ENCODE measurements around the gene SUPT5H. TPM values are rescaled to one million over a fixed set of nuclear protein-coding genes. Genes with fewer than 3 reads are reported as not detected.

Gene SUPT5H
- total RNA-seq (2021; fragmentation: NEBNext Ultra II Directional; extraction: Animal tissue kit (Norgen Biotek cat#: 25700)) (111 and 118 TPM in 2 replicates), polyA plus RNA-seq (2011; rRNA removed) (77.8 and 110 TPM in 2 replicates), polyA minus RNA-seq (2011; rRNA and poly(A)+ RNA removed) (54.8 and 86.8 TPM in 2 replicates)
- 88.9 TPM for polyA plus RNA-seq (2011; cell fraction: cytosol; rRNA removed)
- polyA plus RNA-seq (2011; cell fraction: nucleus; rRNA removed), result 202 TPM
- 110 to 145 TPM (median 140 TPM) in 4 replicates for polyA plus RNA-seq (2012, experiment 1 of 2)
- polyA plus RNA-seq (2012, experiment 2 of 2), result 111 TPM
- 86.7 TPM for polyA plus RNA-seq (2013, experiment 1 of 2)
- 76.3 TPM for polyA plus RNA-seq (2013, experiment 2 of 2)
- 45.4 TPM for polyA minus RNA-seq (2011; cell fraction: cytosol; rRNA and poly(A)+ RNA removed)
- polyA minus RNA-seq (2011; cell fraction: nucleus; rRNA and poly(A)+ RNA removed), result 57.4 TPM
- long read RNA-seq, experiment 1, partial matches to known transcripts, result 51 of 61 reads
- long read RNA-seq, experiment 1, other reads (novel, unspliced or antisense), result 8 of 61 reads
- long read RNA-seq, experiment 2, partial matches to known transcripts, result 10 of 13 reads
- long read RNA-seq, experiment 2, other reads (novel, unspliced or antisense), result 2 of 13 reads

DNA sequence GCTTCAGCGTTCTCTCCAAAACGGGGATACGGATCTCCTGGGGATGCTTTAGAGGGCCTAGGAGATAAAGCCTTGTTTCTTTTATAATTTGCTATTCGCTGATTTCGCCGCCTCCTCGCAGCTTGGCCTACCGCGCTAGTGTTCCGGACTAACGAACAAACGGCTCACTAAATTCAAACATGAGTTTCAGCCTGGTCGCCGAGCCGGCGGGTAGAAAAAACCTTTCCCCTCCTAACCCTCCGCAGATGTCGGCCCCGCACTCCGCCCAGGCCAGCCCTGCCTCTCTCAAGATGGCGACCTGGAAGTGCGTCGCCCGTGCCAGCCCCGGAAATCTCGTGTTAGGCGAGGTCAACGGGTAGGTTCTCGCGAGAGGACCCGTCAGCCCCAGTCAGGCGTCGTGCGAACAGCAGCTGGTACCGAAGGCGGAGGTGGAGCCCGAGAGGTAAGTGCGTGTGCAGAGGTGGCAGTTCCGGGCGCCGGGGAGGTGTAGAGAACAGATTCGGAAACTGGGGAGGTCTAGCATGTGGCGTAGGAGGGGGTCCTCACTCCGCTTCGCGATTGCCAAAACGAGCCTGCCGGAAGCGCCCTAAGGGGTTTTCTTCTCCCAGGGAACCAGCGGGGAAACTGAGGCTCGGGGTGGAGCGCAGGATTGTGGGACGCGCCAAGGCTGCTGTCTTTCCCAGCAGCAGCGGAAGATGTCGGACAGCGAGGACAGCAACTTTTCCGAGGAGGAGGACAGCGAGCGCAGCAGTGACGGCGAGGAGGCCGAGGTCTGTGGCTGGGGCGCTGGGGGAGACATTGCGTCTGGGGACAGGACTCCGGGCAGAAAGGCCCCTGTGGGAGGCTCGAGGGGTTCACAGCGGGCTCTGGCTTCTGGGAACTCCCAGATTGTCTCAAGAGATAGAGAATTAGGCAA, at the start of gene SUPT5H:
TSS of gene SUPT5H (plus strand) at position 387 of the 916 bp plus-strand sequence. CDS start at position 696, 309 bp downstream.
- H2BK15ac ChIP-seq (ENCODE audit: low read length), result no peak within 1 kb of the TSS; the same call in 1 of the 2 replicates
- no peak for FAIRE-seq
- peaks cover 6% of the 10 kb centered on the region; the same call in 1 of the 2 replicates for H3K23me2 ChIP-seq (ENCODE audit: low read depth, low read length)
- no peaks in the 10 kb centered on the region for H3K27me3 ChIP-seq (replicated peaks in 1 of 4; ENCODE audit: control insufficient read depth in 3 of 4, extremely low read depth in 1 of 4, insufficient read depth in 3 of 4, low read length in 3 of 4)
- peak within 1 kb of the TSS; percentile 80 to 94 (median 88) for H3K4me3 ChIP-seq (ENCODE audit: extremely low read depth in 1 of 4, insufficient read depth in 2 of 4, low read depth in 3 of 4, low read length in 4 of 4)
- no peak within 1 kb of the TSS; the same call in none of the 2 replicates for H2BK12ac ChIP-seq (ENCODE audit: low read depth, low read length)
- peaks cover 10 to 12% of the 10 kb centered on the region in 2 experiments for H4K20me1 ChIP-seq (replicated peaks in 1 of 2; ENCODE audit: control insufficient read depth in 1 of 2, insufficient read depth in 2 of 2, low read length in 2 of 2)
- H3K18ac ChIP-seq (ENCODE audit: extremely low read depth, low read length), result peak within 1 kb of the TSS; percentile 64
- no peak within 1 kb of the TSS for H2BK120ac ChIP-seq (replicated peaks; ENCODE audit: low read depth, low read length)
- no peaks in the 10 kb centered on the region for H3K9me3 ChIP-seq (ENCODE audit: insufficient read depth in 2 of 2, low read depth in 1 of 2, low read length in 1 of 2)
- H3K14ac ChIP-seq (ENCODE audit: insufficient read length), result no peak within 1 kb of the TSS
- no peak within 1 kb of the TSS for H2BK20ac ChIP-seq (ENCODE audit: low read length)
- ChIA-PET CTCF (ENCODE audit: partially characterized antibody) (interaction anchor here (1.2 to 2.2 kb wide), 2 partner anchors 10 to 27 kb away, joined by 4 to 5 read pairs; partner anchors contain the start of gene RPS16), POLR2A (ENCODE audit: partially characterized antibody) (interaction anchor here (0.6 to 47.8 kb wide), 17 partner anchors 7 to 258 kb away, joined by 3 to 1154 read pairs (median 4); partner anchors contain the start of genes MED29, PAF1, PLEKHG2 and RPS16)
- peaks cover 12% of the 10 kb centered on the region for H3K79me1 ChIP-seq (ENCODE audit: low read depth, low read length)
- H3K9ac ChIP-seq (replicated peaks in 1 of 4; ENCODE audit: extremely low read depth in 1 of 4, low read depth in 3 of 4, low read length in 3 of 4), result peak within 1 kb of the TSS; percentile 85 to 94 (median 92)
- H4K8ac ChIP-seq (ENCODE audit: extremely low read depth, insufficient read depth, low read length), result peak within 1 kb of the TSS; percentile 85; the same call in 1 of the 2 replicates
- peak within 1 kb of the TSS; percentile 79 for H3K27ac ChIP-seq (ENCODE audit: low read depth, low read length)
- H2BK5ac ChIP-seq (ENCODE audit: low read depth, low read length), result peak within 1 kb of the TSS; percentile 60; the same call in 1 of the 2 replicates
- peak within 1 kb of the TSS; percentile 59 for H4K5ac ChIP-seq (ENCODE audit: insufficient read length, low read depth, low read length)
- 1% methylated on average over 59 of the region's 68 CpGs; no CpG with 5 or more reads in 1 of the 2 experiments for WGBS, 2 experiments (ENCODE audit: extremely low coverage in 1 of 2, insufficient coverage in 1 of 2, insufficient read length in 1 of 2, insufficient replicate concordance in 2 of 2, low coverage in 1 of 2, low lambda C conversion rate in 2 of 2, missing lambda C conversion rate in 1 of 2)
- peaks cover 0 to 9% (median 0%) of the 10 kb centered on the region in 4 experiments; a peak in 2 of 8 replicates for H3K36me3 ChIP-seq (ENCODE audit: control insufficient read depth in 2 of 4, insufficient read depth in 4 of 4, low read length in 3 of 4)
- DNase-seq (ENCODE audit: low read depth in 1 of 2, low spot score in 2 of 2), result peak; percentile 95
- peak within 1 kb of the TSS; percentile 89 to 99 for H3K4me2 ChIP-seq (ENCODE audit: insufficient read depth in 1 of 2, low read depth in 2 of 2, low read length in 2 of 2)
- peaks cover 0 to 3% (median under 1%) of the 10 kb centered on the region in 4 experiments; a peak in 3 of 7 replicates for H3K4me1 ChIP-seq (replicated peaks in 1 of 4; ENCODE audit: control insufficient read depth in 3 of 4, insufficient read depth in 4 of 4, low read length in 3 of 4)
- no peak within 1 kb of the TSS for H3K23ac ChIP-seq (ENCODE audit: insufficient read length)
- H2AK5ac ChIP-seq (ENCODE audit: low read depth, low read length), result peak within 1 kb of the TSS; percentile 26
- H3K4ac ChIP-seq (replicated peaks; ENCODE audit: insufficient read length, low read depth, low read length), result peak within 1 kb of the TSS; percentile 63
- peak within 1 kb of the TSS; percentile 87 for H4K91ac ChIP-seq (replicated peaks; ENCODE audit: insufficient read length, low read length)
- peaks cover 15 to 54% of the 10 kb centered on the region in 2 experiments; a peak in 3 of 4 replicates for H3K79me2 ChIP-seq (ENCODE audit: control insufficient read depth in 1 of 2, insufficient read depth in 2 of 2, low read length in 2 of 2)
- no peak within 1 kb of the TSS for H2AFZ ChIP-seq (ENCODE audit: low read length)
- peak within 1 kb of the TSS; percentile 36 for H3K56ac ChIP-seq (replicated peaks; ENCODE audit: insufficient read length, low read depth, low read length)
- peak; percentile 87 for TF ChIP-seq TBP (IDR thresholded peaks at IDR 0.05; ENCODE audit: low read depth, low read length)
- no peak for TF ChIP-seq FOSL1 (IDR thresholded peaks at IDR 0.05; ENCODE audit: insufficient read depth, low read depth, low read length)
- no peak for TF ChIP-seq CBX8 (IDR thresholded peaks at IDR 0.05; ENCODE audit: borderline replicate concordance, low read depth, low read length)
- peak; percentile 100 for TF ChIP-seq CHD2 (IDR thresholded peaks at IDR 0.05; ENCODE audit: low read length)
- no peak for TF ChIP-seq ZNF274 (IDR thresholded peaks at IDR 0.05; ENCODE audit: borderline replicate concordance, extremely low read depth, low read length)
- no peak for TF ChIP-seq TCF12 (IDR thresholded peaks at IDR 0.05; ENCODE audit: low read depth, low read length)
- TF ChIP-seq ASH2L (IDR thresholded peaks at IDR 0.05; ENCODE audit: low read length), result peak; percentile 62
- no peak for TF ChIP-seq CTBP2 (IDR thresholded peaks at IDR 0.05; ENCODE audit: borderline replicate concordance, insufficient read depth, insufficient read length, low read length)

Measured in H1 (cell line).